Activated CD4-positive, alpha-beta memory T cell treated with anti-CD3 and anti-CD28 coated beads for 36 hours (primary cell): ENCODE measurements around the gene PDE4DIP. TPM values are rescaled to one million over a fixed set of nuclear protein-coding genes. Genes with fewer than 3 reads are reported as not detected.
"Not testable (repeated sequence)": the region's sequence is repeated elsewhere in the genome, so short reads cannot be mapped to it uniquely, and the experiment has no call there.

Source experiments
- CTCF ChIA-PET: fragments of 350-600 bp; sonication (Branson Sonifier 250); formaldehyde crosslinking; loops from one replicate; lab custom pipeline; 2021; ENCODE audit warnings: antibody characterized with exemption, inconsistent platforms; lab: Charles Lee
- POLR2A ChIA-PET: fragments of 350-600 bp; sonication (Branson Sonifier 250); formaldehyde crosslinking; loops from one replicate; lab custom pipeline; 2021; ENCODE audit warnings: antibody characterized with exemption; lab: Charles Lee
- DNase-seq: peaks from one replicate; pipeline ENCODE4 v3.0.0-alpha.2; 2020
- H3K27ac Mint-ChIP-seq: one replicate; pipeline ENCODE4 v1.8.0; 2021; ENCODE audit warnings: mixed read lengths
- H3K27me3 Mint-ChIP-seq: one replicate; pipeline ENCODE4 v1.8.0; 2021; ENCODE audit warnings: mixed read lengths
- H3K36me3 Mint-ChIP-seq: one replicate; pipeline ENCODE4 v1.8.0; 2021; ENCODE audit warnings: mixed read lengths
- H3K4me1 Mint-ChIP-seq: one replicate; pipeline ENCODE4 v1.8.0; 2021; ENCODE audit warnings: low read depth, mixed read lengths
- H3K4me3 Mint-ChIP-seq: one replicate; pipeline ENCODE4 v1.8.0; 2021; ENCODE audit warnings: mild to moderate bottlenecking, mixed read lengths
- H3K9me3 Mint-ChIP-seq: one replicate; pipeline ENCODE4 v1.8.0; 2021; ENCODE audit warnings: mixed read lengths
- intact Hi-C: fragments of 100-400 bp; cut with micrococcal nuclease; formaldehyde crosslinking; loops from one replicate; pipeline ENCODE4 v1.15.1; 2023
- total RNA-seq, 2 experiments: library from RNA; stranded (reverse); gene quantifications; one replicate each; pipeline ENCODE4 v1.2.3, GENCODE V29; 2021

PDE4DIP gene
- total RNA-seq, 2 experiments from 2014 or later = 24.3 to 25.3 TPM

GRCh38 chr1:149008769-149009168 is 164.5 kb downstream of the PDE4DIP start:
- H3K9me3 Mint-ChIP-seq, intact Hi-C loops, DNase-seq, POLR2A ChIA-PET, H3K27ac Mint-ChIP-seq, H3K27me3 Mint-ChIP-seq, CTCF ChIA-PET, H3K4me3 Mint-ChIP-seq, H3K36me3 Mint-ChIP-seq, H3K4me1 Mint-ChIP-seq: not testable (repeated sequence)

GRCh38 chr1:149009761-149010160 is 165.5 kb downstream of the PDE4DIP start:
- H3K9me3 Mint-ChIP-seq, H3K4me3 Mint-ChIP-seq, CTCF ChIA-PET, H3K4me1 Mint-ChIP-seq, H3K27ac Mint-ChIP-seq, DNase-seq, H3K36me3 Mint-ChIP-seq, POLR2A ChIA-PET, H3K27me3 Mint-ChIP-seq, intact Hi-C loops: not testable (repeated sequence)

- H3K27ac Mint-ChIP-seq, POLR2A ChIA-PET, CTCF ChIA-PET, H3K4me3 Mint-ChIP-seq, H3K4me1 Mint-ChIP-seq, intact Hi-C loops, H3K9me3 Mint-ChIP-seq, H3K36me3 Mint-ChIP-seq, H3K27me3 Mint-ChIP-seq, DNase-seq: not testable (repeated sequence)
These were observed 168.4 kb downstream of the PDE4DIP start for GRCh38 chr1:149012599-149012998.

GRCh38 chr1:149013513-149013912 is 169.3 kb downstream of the PDE4DIP start:
- H3K9me3 Mint-ChIP-seq, H3K27me3 Mint-ChIP-seq, H3K27ac Mint-ChIP-seq, POLR2A ChIA-PET, H3K36me3 Mint-ChIP-seq, intact Hi-C loops, H3K4me1 Mint-ChIP-seq, CTCF ChIA-PET, H3K4me3 Mint-ChIP-seq, DNase-seq: not testable (repeated sequence)

GRCh38 chr1:149015522-149015921 is 171.3 kb downstream of the PDE4DIP start:
- DNase-seq, H3K36me3 Mint-ChIP-seq, H3K27ac Mint-ChIP-seq, H3K27me3 Mint-ChIP-seq, H3K4me3 Mint-ChIP-seq, CTCF ChIA-PET, H3K4me1 Mint-ChIP-seq, H3K9me3 Mint-ChIP-seq, intact Hi-C loops, POLR2A ChIA-PET: not testable (repeated sequence)

- CTCF ChIA-PET, H3K36me3 Mint-ChIP-seq, POLR2A ChIA-PET, DNase-seq, H3K9me3 Mint-ChIP-seq, H3K27me3 Mint-ChIP-seq, intact Hi-C loops, H3K27ac Mint-ChIP-seq, H3K4me1 Mint-ChIP-seq, H3K4me3 Mint-ChIP-seq: not testable (repeated sequence)
These were observed 172.4 kb downstream of the PDE4DIP start for GRCh38 chr1:149016626-149017025.

GRCh38 chr1:149018577-149018976 is 174.3 kb downstream of the PDE4DIP start:
- intact Hi-C loops, H3K27ac Mint-ChIP-seq, H3K4me1 Mint-ChIP-seq, CTCF ChIA-PET, H3K9me3 Mint-ChIP-seq, H3K36me3 Mint-ChIP-seq, DNase-seq, POLR2A ChIA-PET, H3K27me3 Mint-ChIP-seq, H3K4me3 Mint-ChIP-seq: not testable (repeated sequence)

- DNase-seq, POLR2A ChIA-PET, H3K9me3 Mint-ChIP-seq, CTCF ChIA-PET, intact Hi-C loops, H3K36me3 Mint-ChIP-seq, H3K4me1 Mint-ChIP-seq, H3K27me3 Mint-ChIP-seq, H3K4me3 Mint-ChIP-seq, H3K27ac Mint-ChIP-seq: not testable (repeated sequence)
These were observed 180.1 kb downstream of the PDE4DIP start for GRCh38 chr1:149024327-149024726.

GRCh38 chr1:149033916-149034315 is 189.7 kb downstream of the PDE4DIP start:
- H3K4me3 Mint-ChIP-seq, H3K36me3 Mint-ChIP-seq, H3K4me1 Mint-ChIP-seq, DNase-seq, H3K27me3 Mint-ChIP-seq, intact Hi-C loops, H3K27ac Mint-ChIP-seq, CTCF ChIA-PET, POLR2A ChIA-PET, H3K9me3 Mint-ChIP-seq: not testable (repeated sequence)

GRCh38 chr1:149043056-149043455 is 198.8 kb downstream of the PDE4DIP start:
- H3K9me3 Mint-ChIP-seq, H3K4me1 Mint-ChIP-seq, H3K27ac Mint-ChIP-seq, POLR2A ChIA-PET, DNase-seq, CTCF ChIA-PET, intact Hi-C loops, H3K36me3 Mint-ChIP-seq, H3K27me3 Mint-ChIP-seq, H3K4me3 Mint-ChIP-seq: not testable (repeated sequence)

GRCh38 chr1:149064611-149065010 is 220.4 kb downstream of the PDE4DIP start:
- H3K27me3 Mint-ChIP-seq, H3K4me1 Mint-ChIP-seq, H3K36me3 Mint-ChIP-seq, intact Hi-C loops, POLR2A ChIA-PET, DNase-seq, CTCF ChIA-PET, H3K9me3 Mint-ChIP-seq, H3K4me3 Mint-ChIP-seq, H3K27ac Mint-ChIP-seq: not testable (repeated sequence)

- H3K9me3 Mint-ChIP-seq, CTCF ChIA-PET, intact Hi-C loops, H3K4me1 Mint-ChIP-seq, H3K4me3 Mint-ChIP-seq, DNase-seq, H3K36me3 Mint-ChIP-seq, H3K27ac Mint-ChIP-seq, POLR2A ChIA-PET, H3K27me3 Mint-ChIP-seq: not testable (repeated sequence)
These were observed 231.4 kb downstream of the PDE4DIP start for GRCh38 chr1:149075505-149076127.
